HL-60 (cell line): ENCODE data around the gene FIG4.

Experiments used
- DNase-seq, 2 experiments: peaks; one replicate each; pipeline ENCODE4 v3.0.0-alpha.2; 2010 to 2020; ENCODE audit warnings: low read depth in 1 of 2, low spot score in 1 of 2
- H3K27ac ChIP-seq: fragments of 250-450 bp; sonication (Bioruptor Pico); replicated peaks from 2 replicates; pipeline ENCODE4 v1.5.1; 2020; ENCODE audit warnings: mild to moderate bottlenecking, moderate library complexity
- H3K27me3 ChIP-seq: fragments of 250-450 bp; sonication (Bioruptor Pico); 2 replicates; pipeline ENCODE4 v1.5.1; 2021; ENCODE audit warnings: mild to moderate bottlenecking, moderate library complexity; ENCODE audit not compliant: insufficient read depth, poor library complexity, severe bottlenecking
- H3K4me3 ChIP-seq: replicated peaks from 2 replicates; pipeline ENCODE4 v1.5.1; 2011; ENCODE audit warnings: mild to moderate bottlenecking, control low read depth, low read length; ENCODE audit not compliant: insufficient read depth
- GABPA ChIP-seq: IDR thresholded peaks from 2 replicates; pipeline ENCODE4 v1.6.1; 2012; ENCODE audit warnings: low read depth
- POLR2AphosphoS5 ChIP-seq: IDR thresholded peaks from 2 replicates; pipeline ENCODE4 v1.6.1; 2012; ENCODE audit warnings: low read depth
- SPI1 ChIP-seq: IDR thresholded peaks from 2 replicates; pipeline ENCODE4 v1.6.1; 2012; ENCODE audit warnings: low read depth, mild to moderate bottlenecking, borderline replicate concordance
- TF ChIP-seq, protein P1 (sequence below): IDR thresholded peaks from 2 replicates; pipeline ENCODE4 v1.6.1; 2012; ENCODE audit warnings: low read depth; ENCODE audit not compliant: insufficient replicate concordance
- TF ChIP-seq, protein P2 (sequence below): IDR thresholded peaks from one replicate; pipeline ENCODE4 v1.5.1; 2011; ENCODE audit warnings: low read length, control low read depth, inconsistent platforms; ENCODE audit not compliant: insufficient read depth

Gene FIG4

DNA sequence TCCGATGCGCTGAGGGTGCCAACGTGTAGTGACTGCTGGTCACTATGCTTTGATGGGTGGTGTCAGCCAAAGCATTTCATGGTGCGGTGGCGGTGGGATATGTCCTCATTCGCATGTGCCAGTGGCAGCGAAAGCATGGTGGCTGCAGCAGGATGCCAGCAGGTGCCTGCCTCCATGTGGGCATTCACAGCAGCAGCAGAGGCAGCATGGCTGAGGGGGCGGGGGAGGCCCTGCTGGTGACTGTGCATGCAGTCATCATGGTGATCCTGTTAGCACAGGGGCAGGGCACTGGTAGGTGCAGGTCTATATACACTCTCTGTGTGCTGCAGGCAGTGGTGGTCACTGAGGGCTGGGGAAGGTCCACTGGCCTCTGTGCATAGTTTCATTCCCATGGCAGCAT is 22.0 kb downstream of the FIG4 start:
- Histone ChIP-seq H3K27me3 (no peaks in the 10 kb centered on the region), H3K4me3 (no peak overlapping the region), H3K27ac (no peak overlapping the region)
- TF ChIP-seq SPI1 = no peak
- TF ChIP-seq GABPA = no peak
- TF ChIP-seq, protein P1, sequence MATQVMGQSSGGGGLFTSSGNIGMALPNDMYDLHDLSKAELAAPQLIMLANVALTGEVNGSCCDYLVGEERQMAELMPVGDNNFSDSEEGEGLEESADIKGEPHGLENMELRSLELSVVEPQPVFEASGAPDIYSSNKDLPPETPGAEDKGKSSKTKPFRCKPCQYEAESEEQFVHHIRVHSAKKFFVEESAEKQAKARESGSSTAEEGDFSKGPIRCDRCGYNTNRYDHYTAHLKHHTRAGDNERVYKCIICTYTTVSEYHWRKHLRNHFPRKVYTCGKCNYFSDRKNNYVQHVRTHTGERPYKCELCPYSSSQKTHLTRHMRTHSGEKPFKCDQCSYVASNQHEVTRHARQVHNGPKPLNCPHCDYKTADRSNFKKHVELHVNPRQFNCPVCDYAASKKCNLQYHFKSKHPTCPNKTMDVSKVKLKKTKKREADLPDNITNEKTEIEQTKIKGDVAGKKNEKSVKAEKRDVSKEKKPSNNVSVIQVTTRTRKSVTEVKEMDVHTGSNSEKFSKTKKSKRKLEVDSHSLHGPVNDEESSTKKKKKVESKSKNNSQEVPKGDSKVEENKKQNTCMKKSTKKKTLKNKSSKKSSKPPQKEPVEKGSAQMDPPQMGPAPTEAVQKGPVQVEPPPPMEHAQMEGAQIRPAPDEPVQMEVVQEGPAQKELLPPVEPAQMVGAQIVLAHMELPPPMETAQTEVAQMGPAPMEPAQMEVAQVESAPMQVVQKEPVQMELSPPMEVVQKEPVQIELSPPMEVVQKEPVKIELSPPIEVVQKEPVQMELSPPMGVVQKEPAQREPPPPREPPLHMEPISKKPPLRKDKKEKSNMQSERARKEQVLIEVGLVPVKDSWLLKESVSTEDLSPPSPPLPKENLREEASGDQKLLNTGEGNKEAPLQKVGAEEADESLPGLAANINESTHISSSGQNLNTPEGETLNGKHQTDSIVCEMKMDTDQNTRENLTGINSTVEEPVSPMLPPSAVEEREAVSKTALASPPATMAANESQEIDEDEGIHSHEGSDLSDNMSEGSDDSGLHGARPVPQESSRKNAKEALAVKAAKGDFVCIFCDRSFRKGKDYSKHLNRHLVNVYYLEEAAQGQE = no peak
- TF ChIP-seq POLR2AphosphoS5 = no peak
- TF ChIP-seq, protein P2, sequence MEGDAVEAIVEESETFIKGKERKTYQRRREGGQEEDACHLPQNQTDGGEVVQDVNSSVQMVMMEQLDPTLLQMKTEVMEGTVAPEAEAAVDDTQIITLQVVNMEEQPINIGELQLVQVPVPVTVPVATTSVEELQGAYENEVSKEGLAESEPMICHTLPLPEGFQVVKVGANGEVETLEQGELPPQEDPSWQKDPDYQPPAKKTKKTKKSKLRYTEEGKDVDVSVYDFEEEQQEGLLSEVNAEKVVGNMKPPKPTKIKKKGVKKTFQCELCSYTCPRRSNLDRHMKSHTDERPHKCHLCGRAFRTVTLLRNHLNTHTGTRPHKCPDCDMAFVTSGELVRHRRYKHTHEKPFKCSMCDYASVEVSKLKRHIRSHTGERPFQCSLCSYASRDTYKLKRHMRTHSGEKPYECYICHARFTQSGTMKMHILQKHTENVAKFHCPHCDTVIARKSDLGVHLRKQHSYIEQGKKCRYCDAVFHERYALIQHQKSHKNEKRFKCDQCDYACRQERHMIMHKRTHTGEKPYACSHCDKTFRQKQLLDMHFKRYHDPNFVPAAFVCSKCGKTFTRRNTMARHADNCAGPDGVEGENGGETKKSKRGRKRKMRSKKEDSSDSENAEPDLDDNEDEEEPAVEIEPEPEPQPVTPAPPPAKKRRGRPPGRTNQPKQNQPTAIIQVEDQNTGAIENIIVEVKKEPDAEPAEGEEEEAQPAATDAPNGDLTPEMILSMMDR = no peak
- DNase-seq = no peak

DNA sequence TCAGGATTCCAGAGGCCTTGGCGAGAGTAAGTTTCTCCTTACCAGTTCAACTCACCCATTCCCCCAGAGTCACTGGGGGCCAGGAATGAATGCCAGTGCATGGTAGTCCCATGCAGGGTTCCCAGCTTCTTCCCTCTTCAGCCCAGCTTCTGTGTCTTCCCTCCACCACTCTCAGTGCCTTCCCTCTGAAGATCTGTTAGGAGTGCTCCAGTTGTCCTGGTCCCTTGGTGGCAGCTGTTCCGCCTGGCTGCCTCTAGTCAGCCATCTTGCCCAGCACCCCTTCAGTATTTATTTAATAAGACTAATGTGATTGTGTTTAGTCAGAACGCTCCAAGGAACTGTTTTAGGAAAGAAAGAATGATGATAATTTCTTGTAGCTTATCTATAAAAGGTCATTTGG is 23.1 kb downstream of the FIG4 start:
- Histone ChIP-seq H3K4me3 (no peak overlapping the region), H3K27me3 (no peaks in the 10 kb centered on the region), H3K27ac (no peak overlapping the region)
- no peak for DNase-seq
- TF ChIP-seq GABPA (no peak), POLR2AphosphoS5 (no peak), SPI1 (no peak)
- TF ChIP-seq, protein P1 = no peak
- TF ChIP-seq, protein P2 = no peak

DNA sequence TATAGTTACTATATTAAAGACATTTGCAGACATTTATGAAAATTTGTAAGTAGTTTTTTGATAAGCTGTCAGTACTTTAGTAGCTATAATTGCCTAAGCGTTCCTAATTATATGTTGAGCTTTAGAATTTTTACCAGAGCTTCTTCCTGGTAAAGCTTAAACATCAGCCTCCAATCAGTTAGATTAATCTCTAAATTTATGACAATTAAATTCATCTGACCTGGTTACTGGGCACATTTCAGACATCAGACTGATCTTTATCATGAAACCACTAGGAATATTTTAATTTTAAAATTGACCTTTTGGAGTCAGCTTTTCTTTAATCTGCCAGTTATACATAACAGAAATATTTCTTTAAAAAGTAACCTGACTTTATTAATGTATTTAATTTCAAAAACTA is 23.5 kb downstream of the FIG4 start:
- Histone ChIP-seq H3K27ac (no peak overlapping the region), H3K27me3 (no peaks in the 10 kb centered on the region), H3K4me3 (no peak overlapping the region)
- no peak for DNase-seq
- TF ChIP-seq, protein P1 = no peak
- no peak for TF ChIP-seq POLR2AphosphoS5
- TF ChIP-seq, protein P2 = no peak
- TF ChIP-seq GABPA = no peak
- no peak for TF ChIP-seq SPI1
